ENCODE results near the gene CDK9. TPM values are rescaled to one million over a fixed set of nuclear protein-coding genes. Genes with fewer than 3 reads are reported as not detected.

The CDK9 gene
- total and polyA plus RNA-seq, 2 of the 4 experiments (the other 2 are of a cell fraction): 30.3 to 49.9 TPM

Small RNAs within 50 kb of the gene (microRNA-seq; reads per million reads assigned to microRNA genes)
- gene MIR2861 (ENCODE audit: unreplicated experiment) (not detected), gene MIR3960 (ENCODE audit: unreplicated experiment) (not detected), gene RF00019 (ENCODE audit: insufficient read depth, insufficient read length) (not detected)

Small RNAs within 50 kb of the gene (small RNA-seq; reads per million reads assigned to genes)
- gene RF00019: 0 reads per million in 5 experiments

Other genes starting within 250 kb of the CDK9 start
- 15.8 and 18.9 TPM in 2 replicates for gene STXBP1, start 173.8 kb upstream of the CDK9 start, total RNA-seq (2012; rRNA removed)
- 21.7 and 22.6 TPM in 2 replicates for gene STXBP1, start 173.8 kb upstream of the CDK9 start, polyA plus RNA-seq (2012; rRNA removed)
- not detected in 2 replicates for gene CFAP157, start 79.0 kb upstream of the CDK9 start, total RNA-seq (2012; rRNA removed)
- 0.04 TPM in 1 of 2 replicates, not detected in the other for gene CFAP157, start 79.0 kb upstream of the CDK9 start, polyA plus RNA-seq (2012; rRNA removed)
- gene PTRH1, start 70.4 kb upstream of the CDK9 start, total RNA-seq (2012; rRNA removed): 5.4 and 8.3 TPM in 2 replicates
- 14.8 and 16.3 TPM in 2 replicates for gene PTRH1, start 70.4 kb upstream of the CDK9 start, polyA plus RNA-seq (2012; rRNA removed)
- not detected in 2 replicates for gene TTC16, start 70.0 kb upstream of the CDK9 start, total RNA-seq (2012; rRNA removed)
- 0.02 and 0.03 TPM in 2 replicates for gene TTC16, start 70.0 kb upstream of the CDK9 start, polyA plus RNA-seq (2012; rRNA removed)
- gene TOR2A, start 50.7 kb upstream of the CDK9 start, total RNA-seq (2012; rRNA removed): 0.90 and 1.1 TPM in 2 replicates
- 12.5 and 12.9 TPM in 2 replicates for gene TOR2A, start 50.7 kb upstream of the CDK9 start, polyA plus RNA-seq (2012; rRNA removed)
- gene SH2D3C, start 7.4 kb upstream of the CDK9 start, total RNA-seq (2012; rRNA removed): under 0.01 and 0.28 TPM in 2 replicates
- 0.22 and 0.24 TPM in 2 replicates for gene SH2D3C, start 7.4 kb upstream of the CDK9 start, polyA plus RNA-seq (2012; rRNA removed)
- 43.9 and 45.5 TPM in 2 replicates for gene FPGS, start 16.8 kb downstream of the CDK9 start, total RNA-seq (2012; rRNA removed)
- gene FPGS, start 16.8 kb downstream of the CDK9 start, polyA plus RNA-seq (2012; rRNA removed): 71.5 and 75.7 TPM in 2 replicates
- 3.6 and 4.2 TPM in 2 replicates for gene ENG, start 68.6 kb downstream of the CDK9 start, total RNA-seq (2012; rRNA removed)
- gene ENG, start 68.6 kb downstream of the CDK9 start, polyA plus RNA-seq (2012; rRNA removed): 73.9 and 83.3 TPM in 2 replicates
- gene AK1, start 91.6 kb downstream of the CDK9 start, total RNA-seq (2012; rRNA removed): 44.8 and 51.4 TPM in 2 replicates
- 119 and 126 TPM in 2 replicates for gene AK1, start 91.6 kb downstream of the CDK9 start, polyA plus RNA-seq (2012; rRNA removed)
- 35.3 and 35.7 TPM in 2 replicates for gene ST6GALNAC6, start 113.6 kb downstream of the CDK9 start, total RNA-seq (2012; rRNA removed)
- 47.6 and 48.6 TPM in 2 replicates for gene ST6GALNAC6, start 113.6 kb downstream of the CDK9 start, polyA plus RNA-seq (2012; rRNA removed)
- gene ST6GALNAC4, start 131.0 kb downstream of the CDK9 start, total RNA-seq (2012; rRNA removed): 11.9 and 12.5 TPM in 2 replicates
- 32.9 and 42.2 TPM in 2 replicates for gene ST6GALNAC4, start 131.0 kb downstream of the CDK9 start, polyA plus RNA-seq (2012; rRNA removed)
- 0.28 and 0.36 TPM in 2 replicates for gene PIP5KL1, start 144.7 kb downstream of the CDK9 start, total RNA-seq (2012; rRNA removed)
- gene PIP5KL1, start 144.7 kb downstream of the CDK9 start, polyA plus RNA-seq (2012; rRNA removed): 2.7 and 3.6 TPM in 2 replicates
- 10.8 TPM in 2 replicates for gene DPM2, start 151.8 kb downstream of the CDK9 start, total RNA-seq (2012; rRNA removed)
- gene DPM2, start 151.8 kb downstream of the CDK9 start, polyA plus RNA-seq (2012; rRNA removed): 60.6 and 60.9 TPM in 2 replicates
- 1.1 TPM in 2 replicates for gene EEIG1, start 195.0 kb downstream of the CDK9 start, total RNA-seq (2012; rRNA removed)
- gene EEIG1, start 195.0 kb downstream of the CDK9 start, polyA plus RNA-seq (2012; rRNA removed): 17.5 and 23.2 TPM in 2 replicates